Measurements from ENCODE around the gene KBTBD4. TPM values are rescaled to one million over a fixed set of nuclear protein-coding genes. Genes with fewer than 3 reads are reported as not detected.
"Not testable (repeated sequence)": the region's sequence is repeated elsewhere in the genome, so short reads cannot be mapped to it uniquely, and the experiment has no call there.

The KBTBD4 gene
- polyA plus RNA-seq, 3 donors = 2.8 to 16.9 (median 13.8) TPM

DNA sequence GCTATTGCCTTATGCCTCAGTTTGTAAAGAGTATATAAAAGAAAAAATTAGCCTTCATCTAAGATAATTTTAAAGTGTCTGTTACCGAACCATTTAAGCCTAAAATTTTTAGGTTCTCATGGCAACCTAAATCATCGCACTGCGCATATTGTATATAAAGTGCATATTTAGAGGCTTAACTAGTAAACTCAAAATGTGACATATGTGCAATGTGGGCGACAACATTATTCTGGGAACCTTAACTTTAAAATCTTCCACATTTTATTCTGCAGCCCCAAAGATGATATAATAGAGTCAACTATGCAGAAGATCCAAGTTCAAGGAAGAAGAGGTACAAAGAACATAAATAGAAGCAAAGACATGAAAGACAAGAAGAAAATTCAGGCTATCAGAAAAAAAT, 48.8 kb downstream of the KBTBD4 start:
- WGBS (ENCODE audit: insufficient coverage) = no CpG with 5 or more reads among the region's 4 CpGs
- no peak overlapping the region for H3K4me3 ChIP-seq (replicated peaks in 1 of 3; ENCODE audit: low read depth in 2 of 3, low read length in 3 of 3)
- Mint-ChIP-seq H3K9me3 (no peaks in the 10 kb centered on the region), H3K4me1 (peaks cover 28% of the 10 kb centered on the region), H3K36me3 (peaks cover 14 to 40% of the 10 kb centered on the region in 2 donors), H3K4me3 (no peak overlapping the region), H3K27ac (peak overlapping the region in 2 of 7 donors; percentile 31 to 81), H3K27me3 (ENCODE audit: low read depth in 3 of 3) (peaks cover 0 to 1% (median 1%) of the 10 kb centered on the region in 3 donors)
- no peaks in the 10 kb centered on the region for H3K27me3 ChIP-seq (ENCODE audit: control insufficient read depth in 2 of 2, insufficient read depth in 2 of 2, low read length in 2 of 2)
- H2AFZ ChIP-seq (ENCODE audit: insufficient read depth, low read depth, low read length, poor library complexity, severe bottlenecking) = no peak overlapping the region
- no peaks in the 10 kb centered on the region for H3K9me3 ChIP-seq (replicated peaks in 1 of 2; ENCODE audit: control insufficient read depth in 1 of 2, insufficient read depth in 1 of 2, low read length in 2 of 2)
- H3K27ac ChIP-seq (ENCODE audit: low read depth in 1 of 2, low read length in 2 of 2) = peak overlapping the region in 1 of 2 donors; percentile 56
- intact Hi-C loops (cut with micrococcal nuclease) = no loop called here
- peaks cover 15 to 30% of the 10 kb centered on the region in 2 donors for H3K4me1 ChIP-seq (ENCODE audit: control insufficient read depth in 1 of 2, insufficient read depth in 2 of 2, low read length in 2 of 2)
- no peak for DNase-seq
- peaks cover 100% of the 10 kb centered on the region for H4K20me1 ChIP-seq (ENCODE audit: insufficient read depth, low read length)
- H3K36me3 ChIP-seq (replicated peaks in 1 of 2; ENCODE audit: control insufficient read depth in 1 of 2, insufficient read depth in 2 of 2, low read length in 2 of 2) = peaks cover 20 to 25% of the 10 kb centered on the region in 2 donors
- H3K79me2 ChIP-seq (ENCODE audit: insufficient read depth, low read length) = peaks cover 100% of the 10 kb centered on the region
- H3K9ac ChIP-seq (ENCODE audit: insufficient read depth, low read length, poor library complexity, severe bottlenecking) = no peak overlapping the region
- TF ChIP-seq, protein P1, sequence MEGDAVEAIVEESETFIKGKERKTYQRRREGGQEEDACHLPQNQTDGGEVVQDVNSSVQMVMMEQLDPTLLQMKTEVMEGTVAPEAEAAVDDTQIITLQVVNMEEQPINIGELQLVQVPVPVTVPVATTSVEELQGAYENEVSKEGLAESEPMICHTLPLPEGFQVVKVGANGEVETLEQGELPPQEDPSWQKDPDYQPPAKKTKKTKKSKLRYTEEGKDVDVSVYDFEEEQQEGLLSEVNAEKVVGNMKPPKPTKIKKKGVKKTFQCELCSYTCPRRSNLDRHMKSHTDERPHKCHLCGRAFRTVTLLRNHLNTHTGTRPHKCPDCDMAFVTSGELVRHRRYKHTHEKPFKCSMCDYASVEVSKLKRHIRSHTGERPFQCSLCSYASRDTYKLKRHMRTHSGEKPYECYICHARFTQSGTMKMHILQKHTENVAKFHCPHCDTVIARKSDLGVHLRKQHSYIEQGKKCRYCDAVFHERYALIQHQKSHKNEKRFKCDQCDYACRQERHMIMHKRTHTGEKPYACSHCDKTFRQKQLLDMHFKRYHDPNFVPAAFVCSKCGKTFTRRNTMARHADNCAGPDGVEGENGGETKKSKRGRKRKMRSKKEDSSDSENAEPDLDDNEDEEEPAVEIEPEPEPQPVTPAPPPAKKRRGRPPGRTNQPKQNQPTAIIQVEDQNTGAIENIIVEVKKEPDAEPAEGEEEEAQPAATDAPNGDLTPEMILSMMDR (IDR thresholded peaks at IDR 0.05) = no peak
- no peak overlapping the region for H3K4me2 ChIP-seq (replicated peaks; ENCODE audit: extremely low read depth, low read length, poor library complexity, severe bottlenecking)

DNA sequence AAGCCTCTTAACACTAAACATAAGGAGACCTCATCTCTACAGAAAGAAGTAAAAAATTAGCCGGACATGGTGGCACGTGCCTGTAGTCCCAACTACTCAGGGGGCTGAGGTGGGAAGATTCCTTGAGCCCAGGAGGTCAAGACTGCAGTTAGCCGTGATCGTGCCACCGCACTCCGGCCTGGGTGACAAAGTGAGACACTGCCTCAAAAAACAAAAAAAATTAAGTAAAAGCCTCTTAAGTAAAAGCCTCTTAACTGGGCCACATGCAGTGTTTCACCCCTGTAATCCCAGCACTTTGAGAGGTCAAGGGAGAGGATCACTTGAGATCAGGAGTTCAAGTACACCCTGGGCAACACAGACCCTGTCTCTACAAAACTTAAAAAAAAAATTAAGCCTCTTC, 51.6 kb downstream of the KBTBD4 start:
- no peak overlapping the region for H3K4me2 ChIP-seq (replicated peaks; ENCODE audit: extremely low read depth, low read length, poor library complexity, severe bottlenecking)
- peaks cover 25 to 26% of the 10 kb centered on the region in 2 donors for H3K4me1 ChIP-seq (ENCODE audit: control insufficient read depth in 1 of 2, insufficient read depth in 2 of 2, low read length in 2 of 2)
- intact Hi-C loops (cut with micrococcal nuclease) = no loop called here
- H3K4me3 ChIP-seq (replicated peaks in 1 of 3; ENCODE audit: low read depth in 2 of 3, low read length in 3 of 3) = no peak overlapping the region
- TF ChIP-seq, protein P1 (IDR thresholded peaks at IDR 0.05) = no peak
- H3K27me3 ChIP-seq (ENCODE audit: control insufficient read depth in 2 of 2, insufficient read depth in 2 of 2, low read length in 2 of 2) = no peaks in the 10 kb centered on the region
- H3K79me2 ChIP-seq (ENCODE audit: insufficient read depth, low read length) = peaks cover 100% of the 10 kb centered on the region
- H3K9ac ChIP-seq (ENCODE audit: insufficient read depth, low read length, poor library complexity, severe bottlenecking) = no peak overlapping the region
- Mint-ChIP-seq H3K27ac (peak overlapping the region in 4 of 7 donors; percentile 18 to 60 (median 33)), H3K9me3 (no peaks in the 10 kb centered on the region), H3K27me3 (ENCODE audit: low read depth in 3 of 3) (peaks cover 0 to 1% (median 0%) of the 10 kb centered on the region in 3 donors), H3K36me3 (peaks cover 21 to 45% of the 10 kb centered on the region in 2 donors), H3K4me1 (peaks cover 31% of the 10 kb centered on the region), H3K4me3 (no peak overlapping the region)
- peaks cover 17 to 25% of the 10 kb centered on the region in 2 donors for H3K36me3 ChIP-seq (replicated peaks in 1 of 2; ENCODE audit: control insufficient read depth in 1 of 2, insufficient read depth in 2 of 2, low read length in 2 of 2)
- no peak overlapping the region for H2AFZ ChIP-seq (ENCODE audit: insufficient read depth, low read depth, low read length, poor library complexity, severe bottlenecking)
- 100% methylated on average over 4 of the region's 6 CpGs for WGBS (ENCODE audit: insufficient coverage)
- H3K9me3 ChIP-seq (replicated peaks in 1 of 2; ENCODE audit: control insufficient read depth in 1 of 2, insufficient read depth in 1 of 2, low read length in 2 of 2) = no peaks in the 10 kb centered on the region
- peak overlapping the region in 1 of 2 donors; percentile 50 for H3K27ac ChIP-seq (ENCODE audit: low read depth in 1 of 2, low read length in 2 of 2)
- DNase-seq = no peak
- H4K20me1 ChIP-seq (ENCODE audit: insufficient read depth, low read length) = peaks cover 100% of the 10 kb centered on the region

DNA sequence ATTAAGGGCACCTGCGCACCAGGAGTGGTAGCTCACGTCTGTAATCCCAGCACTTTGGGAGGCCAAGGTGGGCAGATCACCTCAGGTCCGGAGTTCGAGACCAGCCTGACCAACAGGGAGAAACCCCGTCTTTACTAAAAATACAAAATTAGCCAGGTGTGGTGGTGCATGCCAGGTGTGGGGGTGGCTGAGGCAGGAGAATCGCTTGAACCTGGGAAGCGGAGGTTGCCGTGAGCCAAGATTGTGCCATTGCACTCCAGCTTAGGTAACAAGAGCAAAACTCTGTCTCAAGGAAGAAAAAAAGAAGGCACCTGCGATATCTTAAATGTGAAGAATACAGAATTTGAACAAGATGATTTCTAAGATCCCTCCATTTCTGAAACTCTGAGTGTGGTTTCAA, 52.7 kb downstream of the KBTBD4 start:
- 98% methylated on average over 5 of the region's 9 CpGs for WGBS (ENCODE audit: insufficient coverage)
- H3K9ac ChIP-seq (ENCODE audit: insufficient read depth, low read length, poor library complexity, severe bottlenecking); H3K4me3 ChIP-seq (replicated peaks in 1 of 3; ENCODE audit: low read depth in 2 of 3, low read length in 3 of 3); H3K9me3 ChIP-seq (replicated peaks in 1 of 2; ENCODE audit: control insufficient read depth in 1 of 2, insufficient read depth in 1 of 2, low read length in 2 of 2); H3K4me3 Mint-ChIP-seq; H3K4me2 ChIP-seq (replicated peaks; ENCODE audit: extremely low read depth, low read length, poor library complexity, severe bottlenecking); H3K9me3 Mint-ChIP-seq; H3K27me3 Mint-ChIP-seq (ENCODE audit: low read depth in 3 of 3); H2AFZ ChIP-seq (ENCODE audit: insufficient read depth, low read depth, low read length, poor library complexity, severe bottlenecking); H3K27me3 ChIP-seq (ENCODE audit: control insufficient read depth in 2 of 2, insufficient read depth in 2 of 2, low read length in 2 of 2); intact Hi-C loops (cut with micrococcal nuclease); DNase-seq: not testable (repeated sequence)
- Mint-ChIP-seq H3K36me3 (peaks cover 21 to 44% of the 10 kb centered on the region in 2 donors), H3K4me1 (peaks cover 35% of the 10 kb centered on the region), H3K27ac (peak overlapping the region in 6 of 7 donors; percentile 64 to 91 (median 78))
- H4K20me1 ChIP-seq (ENCODE audit: insufficient read depth, low read length) = peaks cover 100% of the 10 kb centered on the region
- H3K79me2 ChIP-seq (ENCODE audit: insufficient read depth, low read length) = peaks cover 100% of the 10 kb centered on the region
- peaks cover 25 to 26% of the 10 kb centered on the region in 2 donors for H3K4me1 ChIP-seq (ENCODE audit: control insufficient read depth in 1 of 2, insufficient read depth in 2 of 2, low read length in 2 of 2)
- H3K36me3 ChIP-seq (replicated peaks in 1 of 2; ENCODE audit: control insufficient read depth in 1 of 2, insufficient read depth in 2 of 2, low read length in 2 of 2) = peaks cover 17 to 25% of the 10 kb centered on the region in 2 donors
- H3K27ac ChIP-seq (ENCODE audit: low read depth in 1 of 2, low read length in 2 of 2) = peak overlapping the region in 1 of 2 donors; percentile 80
